ENCODE data around the gene PTDSS2.
"Not testable (repeated sequence)": the region's sequence is repeated elsewhere in the genome, so short reads cannot be mapped to it uniquely, and the experiment has no call there.

Gene PTDSS2

DNA sequence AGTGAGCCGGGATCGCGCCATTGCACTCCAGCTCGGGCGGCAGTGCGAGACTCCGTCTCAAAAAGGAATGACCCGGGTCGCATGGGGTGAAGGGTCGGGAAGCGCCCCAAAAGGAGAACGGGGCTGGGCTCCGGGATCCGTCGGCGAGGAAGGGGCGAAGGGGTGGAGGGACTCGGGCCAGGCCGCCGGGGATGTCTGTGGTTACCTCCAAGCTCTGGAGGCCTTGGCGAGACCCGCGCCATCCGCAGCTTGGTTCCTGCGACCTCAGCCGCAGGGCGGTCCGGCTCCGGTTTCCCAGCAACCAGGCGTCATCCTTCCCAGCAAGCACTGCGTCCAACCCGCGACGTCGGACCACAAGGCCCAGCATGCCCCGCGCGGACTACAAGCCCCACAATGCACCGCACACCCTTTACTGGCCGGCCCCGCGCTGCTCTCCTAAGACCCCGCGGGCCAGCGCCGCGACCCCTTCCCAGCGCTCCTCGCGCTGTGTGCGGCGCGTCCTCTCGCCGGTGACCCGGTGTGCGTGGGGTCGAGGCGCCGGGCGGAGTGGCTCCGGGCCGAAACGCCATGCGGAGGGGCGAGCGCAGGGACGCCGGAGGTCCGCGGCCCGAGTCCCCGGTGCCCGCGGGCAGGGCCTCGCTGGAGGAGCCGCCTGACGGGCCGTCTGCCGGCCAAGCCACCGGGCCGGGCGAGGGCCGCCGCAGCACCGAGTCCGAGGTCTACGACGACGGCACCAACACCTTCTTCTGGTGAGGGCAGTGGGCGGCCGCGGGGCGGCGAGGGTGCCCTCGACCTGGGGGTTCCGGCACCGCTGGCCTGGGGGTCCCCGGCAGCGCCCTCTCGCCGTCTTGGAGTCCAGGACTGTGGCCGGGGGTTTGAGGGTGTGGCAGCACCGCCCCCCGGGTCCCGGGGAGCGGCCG lies at the start of gene PTDSS2:
TSS of gene PTDSS2 (plus strand) at position 391 of the 920 bp plus-strand sequence. CDS start at position 568, 177 bp downstream.
- DNase-seq (ENCODE audit: low spot score) (peak; percentile 83), FAIRE-seq (no peak)

DNA sequence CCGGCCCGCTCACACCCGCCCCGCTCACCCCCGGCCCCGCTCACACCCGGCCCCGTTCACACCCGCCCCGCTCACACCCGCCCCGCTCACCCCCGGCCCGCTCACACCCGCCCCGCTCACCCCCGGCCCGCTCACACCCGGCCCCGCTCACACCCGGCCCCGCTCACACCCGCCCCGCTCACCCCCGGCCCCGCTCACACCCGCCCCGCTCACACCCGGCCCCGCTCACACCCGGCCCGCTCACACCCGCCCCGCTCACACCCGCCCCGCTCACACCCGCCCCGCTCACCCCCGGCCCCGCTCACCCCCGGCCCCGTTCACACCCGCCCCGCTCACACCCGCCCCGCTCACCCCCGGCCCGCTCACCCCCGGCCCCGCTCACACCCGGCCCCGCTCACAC lies 48.9 kb upstream of the PTDSS2 start:
- FAIRE-seq; DNase-seq (ENCODE audit: low spot score): not testable (repeated sequence)

DNA sequence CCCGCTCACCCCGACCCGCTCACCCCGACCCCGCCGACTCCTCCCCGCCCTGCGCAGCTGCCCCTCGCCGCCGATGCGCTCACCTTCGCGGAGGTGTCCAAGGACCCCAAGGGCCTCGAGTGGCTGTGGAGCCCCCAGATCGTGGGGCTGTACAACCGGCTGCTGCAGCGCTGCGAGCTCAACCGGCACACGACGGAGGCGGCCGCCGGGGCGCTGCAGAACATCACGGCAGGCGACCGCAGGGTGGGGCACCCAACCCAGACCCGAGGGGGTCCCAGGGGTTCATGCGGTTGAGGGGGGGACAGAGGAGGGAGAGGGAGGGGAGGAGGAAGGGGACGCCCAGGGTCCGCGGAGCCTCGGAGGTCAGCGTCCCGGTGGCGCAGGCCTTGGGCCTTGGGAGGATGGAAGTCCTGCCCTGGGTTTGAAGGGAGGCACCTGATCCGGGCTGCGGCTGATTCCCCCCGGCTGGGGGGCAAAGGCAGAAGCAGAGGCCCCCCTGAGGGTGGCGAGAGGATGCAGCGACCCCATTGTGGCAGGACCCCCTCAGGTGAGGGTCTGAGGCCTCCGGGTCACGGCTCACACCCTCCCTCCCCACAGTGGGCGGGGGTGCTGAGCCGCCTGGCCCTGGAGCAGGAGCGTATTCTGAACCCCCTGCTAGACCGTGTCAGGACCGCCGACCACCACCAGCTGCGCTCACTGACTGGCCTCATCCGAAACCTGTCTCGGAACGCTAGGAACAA lies 46.9 kb upstream of the PTDSS2 start:
- DNase-seq (ENCODE audit: low spot score) (no peak), FAIRE-seq (no peak)

DNA sequence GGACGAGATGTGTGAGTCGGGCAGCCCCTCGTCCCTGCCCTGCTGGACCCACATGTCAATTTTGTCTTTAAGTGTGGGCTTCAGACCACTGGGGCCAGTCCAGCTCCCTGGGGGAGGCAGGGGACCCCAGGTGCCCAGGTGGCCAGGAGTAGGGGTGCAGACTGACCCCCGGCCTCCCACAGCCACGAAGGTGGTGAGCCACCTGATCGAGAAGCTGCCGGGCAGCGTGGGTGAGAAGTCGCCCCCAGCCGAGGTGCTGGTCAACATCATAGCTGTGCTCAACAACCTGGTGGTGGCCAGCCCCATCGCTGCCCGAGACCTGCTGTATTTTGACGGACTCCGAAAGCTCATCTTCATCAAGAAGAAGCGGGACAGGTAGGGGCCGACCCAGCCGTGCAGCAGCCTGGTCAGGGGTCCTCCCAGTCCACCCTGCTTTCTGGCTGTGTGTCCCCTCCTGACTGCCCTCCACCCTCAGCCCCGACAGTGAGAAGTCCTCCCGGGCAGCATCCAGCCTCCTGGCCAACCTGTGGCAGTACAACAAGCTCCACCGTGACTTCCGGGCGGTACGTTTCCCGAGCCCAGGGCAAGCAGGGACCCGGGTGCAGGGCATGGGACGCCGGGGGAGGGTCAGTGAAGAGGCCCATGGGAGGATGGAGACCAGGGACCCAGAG lies 46.2 kb upstream of the PTDSS2 start:
- DNase-seq (ENCODE audit: low spot score), result no peak
- no peak for FAIRE-seq

DNA sequence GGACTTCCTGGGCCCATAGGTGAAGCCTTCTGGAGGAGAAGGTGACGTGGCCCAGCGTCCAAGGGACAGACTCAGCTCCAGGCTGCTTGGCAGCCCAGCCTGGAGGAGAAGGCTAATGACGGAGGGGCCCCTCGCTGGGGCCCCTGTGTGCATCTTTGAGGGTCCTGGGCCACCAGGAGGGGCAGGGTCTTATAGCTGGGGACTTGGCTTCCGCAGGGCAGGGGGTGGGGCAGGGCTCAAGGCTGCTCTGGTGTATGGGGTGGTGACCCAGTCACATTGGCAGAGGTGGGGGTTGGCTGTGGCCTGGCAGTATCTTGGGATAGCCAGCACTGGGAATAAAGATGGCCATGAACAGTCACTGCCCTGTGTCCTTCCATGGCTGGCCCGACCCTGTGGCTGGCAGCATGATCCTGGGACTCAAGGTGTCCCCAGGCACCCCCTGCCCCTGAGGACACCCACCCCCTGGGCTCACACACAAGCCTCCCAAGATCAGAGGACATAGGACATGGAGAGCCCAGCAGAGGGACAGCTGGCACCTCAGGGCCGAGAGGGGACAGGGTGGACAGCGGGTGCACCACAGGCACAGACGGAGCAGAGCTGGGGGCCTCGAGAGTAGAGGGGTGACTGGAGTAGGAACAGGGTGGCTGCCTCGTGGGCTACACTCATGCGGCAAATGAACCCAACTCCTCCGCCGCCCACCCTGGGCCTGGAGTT lies 45.4 kb upstream of the PTDSS2 start:
- DNase-seq (ENCODE audit: low spot score) (no peak), FAIRE-seq (no peak)

DNA sequence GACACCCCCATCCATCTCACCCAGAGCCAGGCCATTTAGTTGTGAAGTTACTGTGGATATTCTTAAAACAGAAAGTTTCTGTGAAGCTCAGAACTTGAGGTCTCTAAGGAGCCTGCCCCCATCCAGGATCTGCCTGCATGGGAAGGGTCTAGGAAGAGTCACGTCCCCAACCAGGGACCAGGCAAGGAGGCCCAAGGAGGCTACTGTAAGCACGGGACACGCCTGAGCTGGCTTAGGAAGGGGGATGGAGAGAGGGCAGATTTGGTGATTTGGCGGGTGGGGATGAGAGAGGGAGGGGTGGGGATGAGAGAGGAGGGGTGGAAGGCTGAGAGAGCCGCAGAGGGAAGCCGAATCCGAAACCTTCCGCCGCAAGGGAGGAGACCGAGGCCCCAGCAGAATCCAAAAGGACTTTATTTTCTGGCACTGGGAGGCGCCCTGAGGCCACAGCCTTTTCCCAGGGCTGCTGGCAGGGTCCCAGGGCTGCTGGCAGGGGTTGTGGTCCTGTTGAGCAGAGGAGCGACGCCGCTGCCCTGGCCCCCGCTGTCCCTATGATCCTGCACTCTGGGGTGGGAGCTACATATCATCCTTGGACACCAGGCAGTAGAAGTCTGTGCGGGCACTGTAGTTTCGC lies 44.6 kb upstream of the PTDSS2 start:
- FAIRE-seq, result no peak
- DNase-seq (ENCODE audit: low spot score), result no peak

DNA sequence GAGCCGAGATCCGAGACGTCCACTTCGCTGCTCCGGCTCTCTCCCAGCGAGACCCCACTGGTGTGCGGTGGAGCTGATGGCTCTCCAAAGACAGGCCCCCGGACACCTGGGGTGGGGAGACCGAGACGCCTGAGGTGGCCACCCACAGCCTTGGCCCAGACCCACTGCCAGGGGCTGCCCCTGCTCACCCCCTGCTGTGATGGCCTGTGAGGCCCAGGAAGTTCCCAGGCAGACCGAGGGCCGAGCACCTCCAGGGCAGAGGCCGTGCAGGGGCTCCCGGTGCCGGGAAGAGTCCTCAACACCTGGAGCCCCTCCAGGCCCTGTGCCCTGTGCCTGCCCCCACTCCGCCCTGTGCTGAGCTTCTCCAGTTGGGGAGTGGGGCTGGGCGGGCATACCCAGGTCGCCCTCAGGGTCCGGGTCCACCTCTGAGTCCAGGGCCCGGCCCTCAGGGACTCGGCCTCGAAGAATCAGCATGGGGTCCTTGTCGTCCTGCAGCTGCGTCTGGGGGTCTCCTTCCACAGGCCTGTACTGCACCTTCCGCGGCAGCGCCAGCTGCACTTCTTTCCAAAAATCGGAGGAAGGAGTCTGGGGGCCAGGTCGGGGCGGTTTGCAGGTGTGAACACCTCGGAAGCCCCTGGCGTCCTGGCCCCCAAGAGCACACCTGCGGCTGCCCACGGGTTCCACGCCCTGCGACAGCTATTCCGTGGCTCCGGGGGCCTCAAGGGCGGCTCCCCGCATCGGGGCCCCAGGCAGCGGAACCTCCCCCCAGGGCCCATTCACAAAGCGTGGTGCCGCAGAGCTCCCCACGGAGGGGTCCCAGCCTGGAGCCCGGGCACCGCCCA lies 43.9 kb upstream of the PTDSS2 start:
- no peak for FAIRE-seq
- no peak for DNase-seq (ENCODE audit: low spot score)

DNA sequence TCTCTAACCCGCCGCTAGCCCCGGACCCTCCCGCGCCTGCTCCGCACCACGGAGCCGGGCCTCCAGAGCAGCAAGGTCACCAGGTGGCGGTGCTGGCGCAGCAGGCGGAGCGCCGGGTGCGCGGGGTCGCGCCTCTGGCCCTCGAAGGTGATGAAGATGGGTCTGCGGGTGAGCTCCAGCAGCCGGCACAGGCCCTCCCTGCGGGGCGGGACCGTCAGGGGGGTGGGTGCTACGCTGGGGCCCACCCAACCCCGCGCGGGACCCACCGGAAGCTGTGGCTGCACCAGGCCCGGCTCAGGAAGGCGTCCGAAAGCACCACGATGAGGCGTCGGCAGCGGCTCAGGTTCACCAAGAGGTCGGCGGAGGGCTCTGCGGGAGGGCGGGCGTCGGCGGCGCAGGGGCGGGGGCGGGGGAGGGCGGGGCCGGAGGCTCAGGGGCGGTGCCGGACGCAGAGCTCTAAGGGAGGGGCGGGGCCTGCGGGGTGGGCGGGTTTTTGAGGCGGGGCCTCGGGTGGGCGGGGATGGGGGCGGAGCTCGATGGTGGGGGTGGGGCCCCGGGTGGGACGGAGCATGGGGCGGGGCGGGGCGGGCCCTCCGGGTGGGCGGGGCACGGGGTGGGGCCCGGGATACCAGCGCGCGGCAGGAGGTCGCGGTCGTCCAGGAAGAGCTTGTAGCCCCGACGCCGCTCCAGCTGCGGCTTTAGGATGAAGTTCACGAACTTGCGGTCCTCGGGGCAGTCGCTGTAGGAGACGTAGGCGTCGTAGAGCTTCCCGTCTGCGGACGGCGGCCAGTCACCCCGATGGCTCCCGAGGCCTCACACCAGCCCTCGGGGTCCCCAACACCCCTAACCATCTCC lies 43.1 kb upstream of the PTDSS2 start:
- FAIRE-seq (no peak), DNase-seq (ENCODE audit: low spot score) (peak; percentile 71)

DNA sequence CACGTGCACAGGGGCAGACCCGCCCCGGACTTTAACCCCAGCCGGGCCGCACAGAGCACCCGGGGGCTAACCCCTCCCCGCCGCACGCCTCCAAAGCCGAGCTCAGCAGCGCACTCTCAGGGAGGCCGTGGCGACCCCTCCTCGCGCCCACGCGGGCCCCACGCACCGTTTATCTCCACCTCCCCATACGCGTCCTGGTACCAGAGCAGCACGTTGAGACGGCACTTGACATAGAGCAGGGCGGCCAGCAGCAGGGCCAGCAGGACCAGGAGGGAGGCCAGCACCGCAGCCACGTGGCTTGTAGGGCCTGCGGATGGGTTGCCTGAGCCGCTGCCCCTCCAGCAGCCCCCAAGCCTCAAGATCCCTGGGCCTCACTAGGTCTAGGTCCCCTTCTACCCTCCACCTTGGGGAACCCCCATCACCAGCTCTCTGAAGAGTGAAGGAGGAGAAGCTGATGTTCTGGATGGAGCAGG lies 42.4 kb upstream of the PTDSS2 start:
- no peak for FAIRE-seq
- DNase-seq (ENCODE audit: low spot score), result no peak

DNA sequence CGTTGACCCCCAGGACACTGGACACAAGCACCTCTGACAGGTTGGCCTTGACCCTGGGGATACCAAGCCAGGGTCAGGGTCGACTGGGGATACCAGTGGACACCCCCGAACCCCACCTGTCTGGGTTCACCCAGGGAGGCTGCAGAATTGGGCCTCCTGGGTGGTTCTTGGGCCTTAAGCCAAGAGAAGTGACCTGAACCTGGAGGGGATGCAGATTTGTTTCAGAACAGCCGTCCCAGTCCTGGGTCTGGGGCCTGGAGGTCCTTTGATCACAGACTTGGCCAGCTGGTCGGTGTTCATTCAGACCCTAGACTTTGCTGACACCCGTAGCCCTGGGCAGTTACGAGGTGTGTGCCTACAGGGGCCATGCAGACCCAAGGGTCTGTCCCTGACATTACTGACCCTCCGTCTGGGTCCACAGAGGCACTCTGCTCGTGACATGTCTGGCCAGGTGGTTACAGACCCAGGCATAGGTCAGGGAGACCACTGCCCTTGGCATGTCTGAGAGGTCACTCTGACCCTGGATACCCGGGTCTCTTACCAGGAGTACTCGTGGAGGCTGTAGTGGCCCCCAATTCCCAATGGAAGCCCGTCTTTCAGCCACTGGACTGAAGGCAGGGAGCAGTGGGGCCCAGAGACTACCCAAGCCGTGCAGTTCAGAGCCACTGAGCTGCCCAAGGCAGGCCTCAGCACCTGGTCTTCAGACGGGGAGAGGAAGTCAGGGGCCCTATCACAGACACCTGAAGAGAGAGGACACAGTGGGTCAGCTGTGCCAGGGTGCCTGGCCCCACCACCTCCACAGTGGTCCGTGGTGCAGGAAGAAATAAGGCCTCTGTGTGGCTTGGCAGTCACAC lies 41.7 kb upstream of the PTDSS2 start:
- DNase-seq (ENCODE audit: low spot score), result no peak
- FAIRE-seq, result no peak

DNA sequence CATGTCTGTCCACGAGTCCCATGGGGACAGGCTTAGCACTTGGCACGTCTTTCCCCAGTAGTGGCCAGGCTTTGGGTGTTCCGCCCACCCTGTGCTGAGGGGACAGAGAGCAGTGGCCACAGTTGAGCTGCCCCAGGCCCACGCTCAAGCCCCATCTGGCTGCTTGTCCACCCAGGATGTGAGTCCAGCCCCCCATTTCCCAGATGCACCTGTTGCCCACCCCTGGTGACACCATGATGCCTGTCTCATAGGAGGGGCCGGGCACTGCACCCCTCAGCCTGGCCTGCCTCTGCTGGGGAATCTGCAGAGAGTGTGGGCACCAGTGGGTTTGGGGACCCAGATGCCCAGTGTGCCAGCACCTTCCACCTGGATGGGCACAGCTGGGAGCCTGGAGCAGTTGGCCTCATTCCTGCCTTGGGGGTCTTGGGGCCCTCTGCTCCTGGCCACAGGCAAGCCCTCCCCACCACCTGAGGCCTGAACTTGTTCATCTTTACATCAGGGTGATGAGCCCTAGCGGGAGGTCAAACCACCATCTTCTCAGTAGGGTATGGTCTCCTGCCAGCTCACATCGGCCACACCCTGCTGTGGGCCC lies 41.0 kb upstream of the PTDSS2 start:
- no peak for DNase-seq (ENCODE audit: low spot score)
- no peak for FAIRE-seq

DNA sequence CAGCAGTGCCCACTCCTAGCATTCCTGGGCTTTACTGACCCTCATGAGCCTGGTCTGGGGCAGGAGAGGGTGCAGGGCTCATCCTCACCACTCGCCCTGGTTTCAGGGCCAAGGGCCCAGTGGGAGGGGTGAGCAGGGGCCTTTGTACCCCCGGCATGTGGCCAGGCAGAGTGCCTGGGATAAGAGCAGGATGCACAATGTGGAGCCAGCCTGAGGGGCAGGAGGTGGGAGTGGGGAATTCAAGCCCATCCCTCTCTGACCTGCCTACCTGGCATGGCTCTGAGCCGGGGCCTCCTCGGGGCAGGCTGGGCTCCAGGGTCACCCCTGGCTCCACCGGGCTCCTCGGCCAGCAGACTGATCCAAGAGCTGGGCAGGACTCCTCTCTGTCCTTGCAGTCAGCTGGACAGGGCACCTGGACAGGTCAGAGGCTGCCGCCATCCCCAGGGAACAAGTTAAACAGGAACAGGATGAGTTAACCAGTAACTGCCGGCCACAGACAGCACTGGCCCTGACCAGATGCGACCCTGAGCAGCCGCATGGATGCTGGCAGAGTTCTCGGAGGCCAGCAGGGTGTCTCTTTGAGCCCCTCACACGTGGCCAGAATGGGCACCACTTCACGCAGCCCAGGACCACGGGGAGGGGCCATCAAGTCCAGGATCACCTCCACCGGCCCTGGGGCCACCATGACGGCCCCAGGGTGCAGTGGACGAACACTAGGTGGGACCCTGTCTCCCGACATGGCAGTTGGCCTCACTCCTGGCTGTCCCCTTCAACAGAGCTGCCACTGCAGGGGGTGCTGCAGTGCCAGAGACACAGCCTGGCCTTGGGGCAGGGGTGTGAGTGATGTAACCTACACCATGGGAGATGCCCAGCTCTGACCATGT lies 40.2 kb upstream of the PTDSS2 start:
- FAIRE-seq (no peak), DNase-seq (ENCODE audit: low spot score) (peak; percentile 14)

DNA sequence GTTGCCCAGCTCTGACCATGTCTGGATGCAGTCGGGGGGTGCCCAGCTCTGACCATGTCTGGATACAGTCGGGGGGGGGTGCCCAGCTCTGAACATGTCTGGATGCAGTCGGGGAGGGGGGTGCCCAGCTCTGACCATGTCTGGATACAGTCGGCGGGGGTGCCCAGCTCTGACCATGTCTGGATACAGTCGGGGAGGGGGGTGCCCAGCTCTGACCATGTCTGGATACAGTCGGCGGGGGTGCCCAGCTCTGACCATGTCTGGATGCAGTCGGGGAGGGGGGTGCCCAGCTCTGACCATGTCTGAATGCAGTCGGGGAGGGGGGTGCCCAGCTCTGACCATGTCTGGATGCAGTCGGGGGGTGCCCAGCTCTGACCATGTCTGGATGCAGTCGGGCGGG lies 39.4 kb upstream of the PTDSS2 start:
- FAIRE-seq; DNase-seq (ENCODE audit: low spot score): not testable (repeated sequence)

DNA sequence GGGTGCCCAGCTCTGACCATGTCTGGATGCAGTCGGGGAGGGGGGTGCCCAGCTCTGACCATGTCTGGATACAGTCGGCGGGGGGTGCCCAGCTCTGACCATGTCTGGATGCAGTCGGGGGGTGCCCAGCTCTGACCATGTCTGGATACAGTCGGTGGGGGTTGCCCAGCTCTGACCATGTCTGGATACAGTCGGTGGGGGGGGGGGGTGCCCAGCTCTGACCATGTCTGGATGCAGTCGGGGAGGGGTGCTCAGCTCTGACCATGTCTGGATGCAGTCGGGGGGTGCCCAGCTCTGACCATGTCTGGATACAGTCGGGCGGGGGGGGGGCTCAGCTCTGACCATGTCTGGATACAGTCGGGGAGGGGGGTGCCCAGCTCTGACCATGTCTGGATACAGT lies 38.6 kb upstream of the PTDSS2 start:
- FAIRE-seq; DNase-seq (ENCODE audit: low spot score): not testable (repeated sequence)

DNA sequence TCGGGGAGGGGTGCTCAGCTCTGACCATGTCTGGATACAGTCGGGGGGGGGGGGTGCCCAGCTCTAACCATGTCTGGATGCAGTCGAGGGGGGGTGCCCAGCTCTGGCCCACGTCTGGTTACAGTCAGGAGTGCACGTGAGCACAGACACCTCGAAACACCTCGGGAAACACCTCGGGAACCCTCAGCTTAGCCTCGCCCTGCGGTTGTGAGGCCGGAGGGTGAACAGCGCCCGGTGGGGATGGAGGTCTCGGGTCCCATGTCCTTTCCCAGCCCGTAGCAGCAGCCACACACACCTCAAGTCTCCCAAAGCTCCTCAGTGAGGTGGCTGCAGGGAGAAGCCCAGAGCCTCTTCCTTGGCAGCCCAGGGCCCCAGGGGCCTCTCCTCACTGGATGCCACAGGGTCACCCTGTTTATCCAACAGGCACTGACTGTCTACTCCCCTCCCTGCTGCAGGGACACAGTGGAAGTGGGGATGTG lies 37.4 kb upstream of the PTDSS2 start:
- FAIRE-seq, result no peak
- DNase-seq (ENCODE audit: low spot score), result no peak
